GM18517 (cell line): ENCODE measurements around the gene PPIA.
"Not testable (repeated sequence)": the region's sequence is repeated elsewhere in the genome, so short reads cannot be mapped to it uniquely, and the experiment has no call there.

Experiments used
- ATAC-seq: cut with Tn5 transposase; IDR thresholded peaks from one replicate; pipeline ENCODE4 v1.9.1; 2021; ENCODE audit warnings: mild to moderate bottlenecking, moderate library complexity; ENCODE audit not compliant: unreplicated experiment

PPIA gene

GRCh38 chr7:44819292-44819691 lies 22.8 kb downstream of the PPIA start:
- ATAC-seq, result no peak

GRCh38 chr7:44823255-44823781 lies 26.8 kb downstream of the PPIA start:
- no peak for ATAC-seq

- no peak for ATAC-seq
Observed at GRCh38 chr7:44824894-44825526, 28.5 kb downstream of the PPIA start.

GRCh38 chr7:44827567-44827966 lies 31.1 kb downstream of the PPIA start:
- no peak for ATAC-seq

GRCh38 chr7:44838751-44839150 lies 42.3 kb downstream of the PPIA start:
- no peak for ATAC-seq

- not testable (repeated sequence) for ATAC-seq
Observed at GRCh38 chr7:44842675-44843074, 46.2 kb downstream of the PPIA start.

- ATAC-seq, result not testable (repeated sequence)
Observed at GRCh38 chr7:44843440-44843839, 47.0 kb downstream of the PPIA start.

- no peak for ATAC-seq
Observed at GRCh38 chr7:44845451-44845850, 49.0 kb downstream of the PPIA start.

- ATAC-seq, result not testable (repeated sequence)
Observed at GRCh38 chr7:44846390-44846789, 49.9 kb downstream of the PPIA start.

- no peak for ATAC-seq
Observed at GRCh38 chr7:44846816-44847508, 50.5 kb downstream of the PPIA start.

- ATAC-seq, result peak; percentile 67
Observed at GRCh38 chr7:44847509-44847919, 51.0 kb downstream of the PPIA start.

GRCh38 chr7:44847920-44848634 lies 51.6 kb downstream of the PPIA start, which contains the start of gene H2AZ2:
TSS of gene H2AZ2 (minus strand) at chr7:44848087. CDS start at chr7:44847971, 116 bp downstream.
- peak; percentile 82 for ATAC-seq

GRCh38 chr7:44849259-44849884 lies 52.9 kb downstream of the PPIA start:
- no peak for ATAC-seq

- no peak for ATAC-seq
Observed at GRCh38 chr7:44849885-44850544, 53.5 kb downstream of the PPIA start.

GRCh38 chr7:44852590-44852989 lies 56.1 kb downstream of the PPIA start:
- ATAC-seq, result no peak
